SH-SY5Y (cell line): Measurements from ENCODE around the gene LATS1.

Source experiments
- GATA2 ChIP-seq: IDR thresholded peaks from 2 replicates; pipeline ENCODE4 v1.6.1; 2011; ENCODE audit warnings: mild to moderate bottlenecking, low read depth, low read length
- GATA3 ChIP-seq: IDR thresholded peaks from 2 replicates; pipeline ENCODE4 v1.6.1; 2011; ENCODE audit warnings: low read depth, mild to moderate bottlenecking, low read length, moderate library complexity

DNA sequence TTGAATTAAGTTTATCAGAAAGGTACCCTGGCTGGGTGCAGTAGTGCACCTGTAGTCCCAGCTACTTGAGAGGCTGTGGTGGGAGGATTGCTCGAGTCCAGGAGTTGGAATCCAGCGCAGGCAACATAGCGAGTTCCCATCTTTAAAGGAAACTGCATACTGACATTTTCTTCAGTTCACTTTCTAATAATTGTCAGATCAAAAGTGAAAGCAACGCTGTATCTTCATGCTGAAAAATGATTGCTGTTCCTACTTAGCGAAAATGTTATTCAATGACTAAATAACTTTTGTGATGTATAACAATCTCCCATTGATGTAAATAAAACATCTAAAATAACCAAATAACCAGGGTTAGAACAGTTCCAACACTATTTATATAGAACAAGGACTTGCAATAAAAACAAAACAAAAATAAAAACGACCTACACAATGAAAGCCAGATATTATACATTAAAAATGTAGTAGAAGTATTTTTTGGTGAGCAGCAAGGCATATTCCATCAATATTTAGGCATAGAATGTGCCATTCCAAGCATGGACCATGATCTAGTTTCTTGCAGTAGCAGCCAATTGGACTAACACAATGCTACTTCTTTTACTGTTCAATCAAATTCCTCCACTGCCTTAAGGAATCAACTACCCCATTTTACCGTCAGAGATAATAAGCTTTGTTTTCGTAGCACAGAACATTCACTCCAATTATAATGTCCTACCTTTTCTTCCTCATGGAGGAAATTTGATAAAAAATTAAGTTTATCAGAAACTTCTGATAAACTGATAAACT, 1.5 kb downstream of the LATS1 start:
- TF ChIP-seq GATA2 (no peak), GATA3 (no peak)
